Purkinje cell (primary cell): ENCODE results near the gene ANKRD33B. TPM values are rescaled to one million over a fixed set of nuclear protein-coding genes. Genes with fewer than 3 reads are reported as not detected.

Experiments
- polyA plus RNA-seq: library from polyadenylated mRNA; unstranded; fragments of >200 nt; fragmentation: Nextera tagmentation; gene quantifications from 2 replicates; pipeline ENCODE4 v1.2.1, GENCODE V29; 2014

ANKRD33B gene
- 4.2 TPM in 2 replicates for polyA plus RNA-seq

GRCh38 chr5:10563945-10564837 lies at the start of gene ANKRD33B:
TSS of gene ANKRD33B (plus strand) at chr5:10564070. CDS start at chr5:10564468, 398 bp downstream.

Other genes starting within 250 kb of the ANKRD33B start
- gene MARCHF6, start 210.4 kb upstream of the ANKRD33B start, polyA plus RNA-seq = 566 and 666 TPM in 2 replicates
- gene ROPN1L, start 122.2 kb upstream of the ANKRD33B start, polyA plus RNA-seq = 6.9 and 13.0 TPM in 2 replicates
- gene DAP, start 197.2 kb downstream of the ANKRD33B start, polyA plus RNA-seq = 8.7 and 10.1 TPM in 2 replicates